Panc1 (cell line): ENCODE results near the gene DCLK2. TPM values are rescaled to one million over a fixed set of nuclear protein-coding genes. Genes with fewer than 3 reads are reported as not detected.
A peak's percentile ranks its signal among the peaks of the same experiment; 100 is the strongest.

Experiments used
- ATAC-seq: fragments of 200-7000 bp; cut with Tn5 transposase; 2 replicates; pipeline ENCODE4 v1.9.1; 2020; ENCODE audit warnings: mild to moderate bottlenecking, moderate library complexity
- BruUV-seq: library from RNA; stranded (reverse); fragments of 400-500 nt; replicated peaks from 2 replicates; lab custom pipeline; 2021; lab: Mats Ljungman, UMichigan
- CTCF ChIA-PET: fragments of 300-600 bp; sonication (Branson Sonifier 250); formaldehyde crosslinking; loops from one replicate; lab custom pipeline; 2022; ENCODE audit warnings: antibody characterized with exemption; lab: Charles Lee
- POLR2A ChIA-PET: fragments of 300-600 bp; sonication (Branson Sonifier 250); formaldehyde crosslinking; loops from one replicate; lab custom pipeline; 2022; ENCODE audit warnings: antibody characterized with exemption; lab: Charles Lee
- DNase-seq: peaks from one replicate; pipeline ENCODE4 v3.0.0-alpha.2; 2010; ENCODE audit warnings: low read depth, low spot score
- H3K27ac ChIP-seq: 2 replicates; pipeline ENCODE4 v1.5.1; 2011; ENCODE audit warnings: mild to moderate bottlenecking, low read length, inconsistent platforms
- H3K27me3 ChIP-seq: fragments of 200-500 bp; sonication (Bioruptor generic); 2 replicates; pipeline ENCODE4 v1.6.0; 2014; ENCODE audit warnings: low read length, inconsistent platforms; ENCODE audit not compliant: control insufficient read depth, insufficient read depth
- H3K36me3 ChIP-seq: fragments of 200-500 bp; sonication (Bioruptor generic); 2 replicates; pipeline ENCODE4 v1.5.1; 2014; ENCODE audit warnings: inconsistent platforms, mild to moderate bottlenecking, low read length, moderate library complexity; ENCODE audit not compliant: control insufficient read depth, insufficient read depth
- H3K4me1 ChIP-seq: 2 replicates; pipeline ENCODE4 v1.5.1; 2011; ENCODE audit warnings: inconsistent platforms, mild to moderate bottlenecking, low read length, moderate library complexity; ENCODE audit not compliant: control insufficient read depth, insufficient read depth
- H3K4me3 ChIP-seq, 2 experiments: 2 replicates each; pipeline ENCODE4 v1.5.1; 2011 to 2012; ENCODE audit warnings: low read depth in 2 of 2, low read length in 2 of 2, mild to moderate bottlenecking in 2 of 2, inconsistent platforms in 1 of 2, moderate library complexity in 1 of 2
- H3K9me3 ChIP-seq: fragments of 200-500 bp; sonication (Bioruptor generic); 2 replicates; pipeline ENCODE4 v1.5.1; 2014; ENCODE audit warnings: low read depth, mild to moderate bottlenecking, inconsistent platforms, low read length, moderate library complexity; ENCODE audit not compliant: control insufficient read depth, insufficient read depth
- POLR2AphosphoS5 ChIP-seq: IDR thresholded peaks from 2 replicates; pipeline ENCODE4 v1.6.1; 2012; ENCODE audit warnings: mild to moderate bottlenecking, low read depth, low read length, moderate library complexity
- REST ChIP-seq, 2 experiments: IDR thresholded peaks; 2 replicates each; pipeline ENCODE4 v1.6.1; 2011 to 2012; ENCODE audit warnings: low read depth in 2 of 2, control low read depth in 1 of 2, low read length in 1 of 2, mild to moderate bottlenecking in 1 of 2, moderate library complexity in 1 of 2; ENCODE audit not compliant: insufficient read depth in 1 of 2
- SIN3A ChIP-seq: IDR thresholded peaks from 2 replicates; pipeline ENCODE4 v1.6.1; 2012; ENCODE audit warnings: low read depth, mild to moderate bottlenecking, low read length, moderate library complexity, borderline replicate concordance; ENCODE audit not compliant: insufficient read depth
- TCF7L2 ChIP-seq: IDR thresholded peaks from 2 replicates; pipeline ENCODE4 v1.6.1; 2011; ENCODE audit warnings: mild to moderate bottlenecking, low read depth, low read length, inconsistent platforms
- in situ Hi-C: cut with HindIII; loops from 2 replicates; pipeline ENCODE4 v1.10.0; 2016; ENCODE audit warnings: low sequenced_read_pairs, low pct_unique_long_range_greater_than_20kb
- intact Hi-C: fragments of 100-400 bp; cut with micrococcal nuclease; formaldehyde crosslinking; loops from one replicate; pipeline ENCODE4 v1.10.0; 2022; ENCODE audit not compliant: unreplicated experiment
- total RNA-seq: library from RNA; stranded (reverse); gene quantifications from one replicate; pipeline ENCODE4 v1.2.1, GENCODE V29; 2021; ENCODE audit not compliant: unreplicated experiment
- TF ChIP-seq, protein P1 (sequence below): fragments of 450-650 bp; IDR thresholded peaks from 2 replicates; pipeline ENCODE4 v1.5.1; 2017; ENCODE audit warnings: mild to moderate bottlenecking

Gene DCLK2
- total RNA-seq, 1 experiment from 2014 or later: 9.5 TPM

- Histone ChIP-seq H3K4me3 (no peak overlapping the region), H3K4me1 (peaks cover 16% of the 10 kb centered on the region), H3K9me3 (no peaks in the 10 kb centered on the region), H3K27me3 (no peaks in the 10 kb centered on the region), H3K27ac (no peak overlapping the region), H3K36me3 (no peaks in the 10 kb centered on the region; the same call in 1 of the 2 replicates)
- TF ChIP-seq, protein P1, sequence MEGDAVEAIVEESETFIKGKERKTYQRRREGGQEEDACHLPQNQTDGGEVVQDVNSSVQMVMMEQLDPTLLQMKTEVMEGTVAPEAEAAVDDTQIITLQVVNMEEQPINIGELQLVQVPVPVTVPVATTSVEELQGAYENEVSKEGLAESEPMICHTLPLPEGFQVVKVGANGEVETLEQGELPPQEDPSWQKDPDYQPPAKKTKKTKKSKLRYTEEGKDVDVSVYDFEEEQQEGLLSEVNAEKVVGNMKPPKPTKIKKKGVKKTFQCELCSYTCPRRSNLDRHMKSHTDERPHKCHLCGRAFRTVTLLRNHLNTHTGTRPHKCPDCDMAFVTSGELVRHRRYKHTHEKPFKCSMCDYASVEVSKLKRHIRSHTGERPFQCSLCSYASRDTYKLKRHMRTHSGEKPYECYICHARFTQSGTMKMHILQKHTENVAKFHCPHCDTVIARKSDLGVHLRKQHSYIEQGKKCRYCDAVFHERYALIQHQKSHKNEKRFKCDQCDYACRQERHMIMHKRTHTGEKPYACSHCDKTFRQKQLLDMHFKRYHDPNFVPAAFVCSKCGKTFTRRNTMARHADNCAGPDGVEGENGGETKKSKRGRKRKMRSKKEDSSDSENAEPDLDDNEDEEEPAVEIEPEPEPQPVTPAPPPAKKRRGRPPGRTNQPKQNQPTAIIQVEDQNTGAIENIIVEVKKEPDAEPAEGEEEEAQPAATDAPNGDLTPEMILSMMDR: no peak
- no peak for TF ChIP-seq REST (IDR thresholded peaks at IDR 0.05; ENCODE audit: insufficient read depth in 1 of 2, low read depth in 2 of 2, low read length in 1 of 2)
- TF ChIP-seq TCF7L2: no peak
- TF ChIP-seq POLR2AphosphoS5: no peak
- TF ChIP-seq SIN3A: no peak
- ATAC-seq: no peak
- no peak for DNase-seq
- BruUV-seq: no TSS peak
- POLR2A ChIA-PET: no interaction called here
- intact Hi-C loops (no loop called here), in situ Hi-C loops (no loop called here)
- CTCF ChIA-PET: no interaction called here
Measured at GRCh38 chr4:150139297-150139865, 61.1 kb downstream of the DCLK2 start.

DNA sequence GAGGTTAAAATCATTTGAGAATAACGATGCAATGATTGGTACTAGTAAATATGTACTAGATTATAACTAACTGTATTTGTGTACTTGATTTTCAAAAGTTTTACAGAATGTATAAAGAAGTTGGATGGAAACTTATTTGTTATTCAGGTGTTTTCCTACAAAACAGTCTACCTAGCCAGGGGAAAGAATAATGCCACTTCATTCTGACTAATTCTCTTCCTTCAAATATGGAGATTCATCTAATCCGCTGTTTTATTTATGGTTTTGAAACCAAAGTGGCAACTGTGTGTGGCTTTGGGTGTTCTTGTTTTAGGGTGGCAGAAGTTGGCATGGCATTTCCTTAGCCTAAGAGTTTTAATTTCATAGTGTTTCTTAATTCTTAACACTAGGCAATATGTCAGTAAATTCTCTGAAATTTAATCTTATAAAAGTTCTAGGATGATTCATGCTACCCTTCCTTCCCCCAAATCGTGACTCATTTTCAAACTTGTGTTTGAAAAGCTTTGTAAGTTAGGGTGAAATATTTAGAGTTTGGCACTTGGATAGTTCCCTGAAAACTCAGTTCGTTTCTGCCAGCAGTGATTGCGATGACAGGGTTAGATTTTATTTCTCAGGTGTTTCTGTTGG is 62.6 kb downstream of the DCLK2 start:
- peak overlapping the region; percentile 44 for H3K27ac ChIP-seq
- DNase-seq: no peak
- TF ChIP-seq TCF7L2 (no peak), SIN3A (no peak), REST (IDR thresholded peaks at IDR 0.05; ENCODE audit: insufficient read depth in 1 of 2, low read depth in 2 of 2, low read length in 1 of 2) (no peak), POLR2AphosphoS5 (no peak)
- TF ChIP-seq, protein P1: no peak
- peaks cover 8% of the 10 kb centered on the region for H3K4me1 ChIP-seq
- ChIA-PET CTCF (no interaction called here), POLR2A (no interaction called here)
- intact Hi-C loops (no loop called here), in situ Hi-C loops (no loop called here)
- no TSS peak for BruUV-seq
- H3K4me3 ChIP-seq: peak overlapping the region in 1 of 2 experiments; percentile 13; a peak in 1 of 4 replicates
- no peaks in the 10 kb centered on the region; the same call in 1 of the 2 replicates for H3K36me3 ChIP-seq
- no peaks in the 10 kb centered on the region for H3K9me3 ChIP-seq
- peak; percentile 60 for ATAC-seq
- no peaks in the 10 kb centered on the region for H3K27me3 ChIP-seq
